WTC11 (cell line): ENCODE data around the gene SLX4.

Experiments
- ATF2 ChIP-seq: sonication (generic); formaldehyde crosslinking; IDR thresholded peaks from 2 replicates; pipeline ENCODE4 v1.8.1; 2022; ENCODE audit warnings: low read depth, missing genetic modification reagents, borderline replicate concordance
- ATF3 ChIP-seq: sonication (generic); formaldehyde crosslinking; conservative IDR thresholded peaks from 2 replicates; pipeline ENCODE4 v1.8.1; 2022; ENCODE audit warnings: mild to moderate bottlenecking, missing genetic modification reagents
- CTCF ChIP-seq: fragments of 200-600 bp; IDR thresholded peaks from 2 replicates; pipeline ENCODE4 v1.8.0; 2022; ENCODE audit warnings: antibody characterized with exemption
- E2F5 ChIP-seq: sonication (generic); formaldehyde crosslinking; IDR thresholded peaks from 2 replicates; pipeline ENCODE4 v1.8.1; 2022; ENCODE audit warnings: mild to moderate bottlenecking, moderate library complexity, missing genetic modification reagents
- ESRRA ChIP-seq: sonication (generic); formaldehyde crosslinking; IDR thresholded peaks from 2 replicates; pipeline ENCODE4 v1.8.1; 2022; ENCODE audit warnings: mild to moderate bottlenecking, missing genetic modification reagents, borderline replicate concordance
- KAT7 ChIP-seq: sonication (generic); formaldehyde crosslinking; IDR thresholded peaks from 2 replicates; pipeline ENCODE4 v1.8.1; 2023; ENCODE audit warnings: missing genetic modification reagents, mild to moderate bottlenecking, borderline replicate concordance
- NFE2L1 ChIP-seq: sonication (generic); formaldehyde crosslinking; IDR thresholded peaks from 2 replicates; pipeline ENCODE4 v1.8.1; 2023; ENCODE audit warnings: missing genetic modification reagents
- USF2 ChIP-seq: sonication (generic); formaldehyde crosslinking; IDR thresholded peaks from 2 replicates; pipeline ENCODE4 v1.8.1; 2023; ENCODE audit warnings: mild to moderate bottlenecking, missing genetic modification reagents, moderate library complexity
- ZNF416 ChIP-seq: fragments of 250-450 bp; sonication (Bioruptor Pico); IDR thresholded peaks from 2 replicates; pipeline ENCODE4 v1.9.0; 2021; ENCODE audit warnings: mild to moderate bottlenecking, inconsistent platforms
- ZSCAN18 ChIP-seq: fragments of 250-450 bp; sonication (Bioruptor Pico); IDR thresholded peaks from 2 replicates; pipeline ENCODE4 v2.1.2; 2022; ENCODE audit warnings: mild to moderate bottlenecking, moderate library complexity

- TF ChIP-seq ATF3 (no peak), E2F5 (no peak), USF2 (CRISPR knock-in tag) (no peak), ATF2 (CRISPR knock-in tag) (no peak), ESRRA (CRISPR knock-in tag) (no peak), KAT7 (CRISPR knock-in tag) (no peak), ZSCAN18 (CRISPR knock-in tag) (no peak), NFE2L1 (CRISPR knock-in tag) (no peak), ZNF416 (CRISPR knock-in tag) (no peak), CTCF (no peak)
These were observed 9.6 kb downstream of the SLX4 start for GRCh38 chr16:3601614-3602319.
